Measurements from ENCODE around the gene KYNU.
"Not testable (repeated sequence)": the region's sequence is repeated elsewhere in the genome, so short reads cannot be mapped to it uniquely, and the experiment has no call there.

GRCh38 chr2:142903726-142904125 is 26.3 kb downstream of the KYNU start:
- TF ChIP-seq EZH2 (IDR thresholded peaks at IDR 0.05; ENCODE audit: borderline replicate concordance); CTCF (IDR thresholded peaks at IDR 0.05; ENCODE audit: poor library complexity); EZH2phosphoT487 (IDR thresholded peaks at IDR 0.05; ENCODE audit: low read depth, severe bottlenecking, unreplicated experiment): not testable (repeated sequence)

Measured in hepatocyte (in vitro differentiated cells).